Panc1 (cell line): Measurements from ENCODE around the gene SEPTIN5.

Source experiments
- CTCF ChIP-seq: fragments of 450-650 bp; IDR thresholded peaks from 2 replicates; pipeline ENCODE4 v1.5.1; 2017; ENCODE audit warnings: mild to moderate bottlenecking
- SIN3A ChIP-seq: IDR thresholded peaks from 2 replicates; pipeline ENCODE4 v1.6.1; 2012; ENCODE audit warnings: low read depth, mild to moderate bottlenecking, low read length, moderate library complexity, borderline replicate concordance; ENCODE audit not compliant: insufficient read depth

DNA sequence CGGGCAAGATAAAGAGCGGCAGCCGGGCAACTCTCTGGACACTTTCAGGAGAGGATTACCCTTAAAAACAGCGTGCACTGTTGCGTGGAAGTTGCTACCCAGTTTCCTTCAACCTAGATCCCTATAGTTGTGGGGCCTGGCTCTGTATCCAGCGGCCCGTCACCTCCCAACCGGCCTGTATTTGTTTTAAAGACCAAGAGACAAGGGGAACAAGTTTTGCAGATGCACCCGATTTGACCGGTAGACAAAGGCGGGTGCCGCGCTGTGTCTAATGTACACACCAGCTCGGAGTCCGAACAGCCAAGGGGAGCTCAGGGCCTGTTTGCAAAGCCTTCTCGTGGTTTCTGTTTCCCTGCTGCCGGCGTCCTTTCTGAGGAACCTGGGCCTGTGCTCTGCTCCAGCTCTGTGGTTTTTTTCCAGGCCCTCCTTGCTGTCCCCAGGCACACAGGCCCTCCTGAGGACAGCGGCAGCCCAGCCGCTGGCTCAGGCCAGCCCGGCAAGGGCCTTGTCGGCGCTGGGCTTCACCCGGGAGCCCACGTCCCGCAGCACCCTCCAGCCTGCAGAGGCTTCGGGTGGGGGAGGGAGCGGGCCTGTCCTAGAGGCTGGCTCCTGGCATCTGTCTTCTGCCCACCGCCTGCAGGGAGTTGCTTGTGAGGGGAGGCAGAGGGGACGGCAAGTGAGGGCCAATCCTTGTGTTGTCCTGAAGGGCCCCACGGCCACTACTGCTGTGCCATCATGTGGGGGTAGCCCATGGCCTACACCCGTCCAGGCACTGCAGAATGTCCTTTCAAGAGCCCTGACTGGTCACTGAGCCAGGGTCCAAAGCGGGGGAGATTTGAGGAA is 47.6 kb downstream of the SEPTIN5 start:
- no peak for TF ChIP-seq SIN3A
- TF ChIP-seq CTCF = no peak
